Measurements from ENCODE around the gene SHROOM3.

The SHROOM3 gene

DNA sequence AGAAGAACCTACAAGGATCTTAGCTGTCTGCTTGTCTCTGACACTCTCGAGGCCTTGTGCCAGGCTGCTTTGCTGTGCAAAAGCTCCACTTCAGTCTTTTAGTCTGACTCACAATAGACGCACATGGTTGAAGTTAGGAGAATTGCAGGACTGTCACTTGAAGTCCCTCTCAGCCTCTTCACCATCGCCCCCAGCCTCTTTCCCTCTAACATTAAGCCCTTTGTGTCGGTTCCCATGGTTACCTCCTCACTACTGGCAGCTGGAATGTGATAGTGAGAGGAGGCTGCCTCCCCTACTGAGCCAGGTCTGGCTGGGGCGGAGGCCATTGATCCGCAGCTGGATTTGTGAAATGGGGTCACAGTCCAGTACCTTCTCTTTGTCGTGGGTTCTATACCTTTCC is 261.1 kb downstream of the SHROOM3 start:
- no peak for DNase-seq (ENCODE audit: low read depth)
- TF ChIP-seq, protein P1, sequence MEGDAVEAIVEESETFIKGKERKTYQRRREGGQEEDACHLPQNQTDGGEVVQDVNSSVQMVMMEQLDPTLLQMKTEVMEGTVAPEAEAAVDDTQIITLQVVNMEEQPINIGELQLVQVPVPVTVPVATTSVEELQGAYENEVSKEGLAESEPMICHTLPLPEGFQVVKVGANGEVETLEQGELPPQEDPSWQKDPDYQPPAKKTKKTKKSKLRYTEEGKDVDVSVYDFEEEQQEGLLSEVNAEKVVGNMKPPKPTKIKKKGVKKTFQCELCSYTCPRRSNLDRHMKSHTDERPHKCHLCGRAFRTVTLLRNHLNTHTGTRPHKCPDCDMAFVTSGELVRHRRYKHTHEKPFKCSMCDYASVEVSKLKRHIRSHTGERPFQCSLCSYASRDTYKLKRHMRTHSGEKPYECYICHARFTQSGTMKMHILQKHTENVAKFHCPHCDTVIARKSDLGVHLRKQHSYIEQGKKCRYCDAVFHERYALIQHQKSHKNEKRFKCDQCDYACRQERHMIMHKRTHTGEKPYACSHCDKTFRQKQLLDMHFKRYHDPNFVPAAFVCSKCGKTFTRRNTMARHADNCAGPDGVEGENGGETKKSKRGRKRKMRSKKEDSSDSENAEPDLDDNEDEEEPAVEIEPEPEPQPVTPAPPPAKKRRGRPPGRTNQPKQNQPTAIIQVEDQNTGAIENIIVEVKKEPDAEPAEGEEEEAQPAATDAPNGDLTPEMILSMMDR (IDR thresholded peaks at IDR 0.05; ENCODE audit: insufficient read depth, low read depth, low read length, missing control alignments): no peak
- H3K4me3 ChIP-seq (ENCODE audit: low read depth, low read length): no peak overlapping the region

DNA sequence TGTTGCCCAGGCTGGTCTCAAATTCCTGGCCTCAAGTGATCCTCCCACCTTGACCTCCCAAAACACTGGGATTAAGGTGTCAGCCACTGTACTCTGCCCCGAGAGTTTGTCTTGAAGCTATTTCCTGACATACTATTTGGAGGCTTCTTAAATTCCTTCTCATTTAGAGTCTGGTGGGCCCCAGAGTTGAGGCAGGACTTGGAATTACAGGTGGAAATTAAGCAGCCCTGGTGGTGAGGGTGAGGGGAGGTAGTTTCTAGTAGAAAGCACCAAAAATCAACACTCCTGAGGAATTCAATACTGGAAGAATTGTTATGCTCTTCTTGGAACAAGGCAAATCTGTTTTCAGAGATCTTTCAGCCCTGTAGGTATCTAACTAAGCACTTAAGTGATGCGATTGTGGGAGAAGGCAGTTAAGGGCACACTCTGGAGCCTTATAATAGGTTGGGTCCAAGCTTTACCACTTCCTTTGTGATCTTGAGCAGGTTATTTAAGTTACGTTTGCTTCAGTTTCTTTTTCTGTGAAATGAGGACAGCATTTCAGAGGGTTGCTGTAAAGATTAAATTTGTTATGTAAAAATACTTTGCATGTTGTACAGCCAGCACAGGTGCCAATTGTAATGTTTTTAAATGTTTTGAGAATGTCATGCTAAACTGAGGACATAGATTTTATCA is 262.2 kb downstream of the SHROOM3 start:
- H3K4me3 ChIP-seq (ENCODE audit: low read depth, low read length): peak overlapping the region; percentile 32; the same call in 1 of the 2 replicates
- peak; percentile 90 for DNase-seq (ENCODE audit: low read depth)
- TF ChIP-seq, protein P1 (IDR thresholded peaks at IDR 0.05; ENCODE audit: insufficient read depth, low read depth, low read length, missing control alignments): no peak

DNA sequence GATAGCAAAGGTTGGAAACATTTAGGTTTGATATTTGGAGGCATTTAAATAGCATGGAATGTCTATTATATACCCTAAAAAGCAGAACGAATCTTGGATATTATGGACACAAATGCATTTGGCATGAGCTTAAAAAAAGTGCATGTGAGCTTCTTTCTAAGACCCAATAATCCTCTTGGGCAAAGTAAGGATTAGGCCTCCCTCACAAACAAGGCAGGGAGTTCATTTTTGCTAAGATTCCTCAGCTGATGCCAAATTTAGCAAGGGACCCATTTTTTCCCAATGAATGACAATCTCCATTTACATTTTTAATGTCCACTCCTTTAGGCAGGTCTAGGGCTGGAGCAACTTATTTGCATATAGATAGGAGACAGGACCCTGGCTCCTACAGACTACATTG is 263.1 kb downstream of the SHROOM3 start:
- no peak overlapping the region for H3K4me3 ChIP-seq (ENCODE audit: low read depth, low read length)
- TF ChIP-seq, protein P1 (IDR thresholded peaks at IDR 0.05; ENCODE audit: insufficient read depth, low read depth, low read length, missing control alignments): no peak
- no peak for DNase-seq (ENCODE audit: low read depth)

DNA sequence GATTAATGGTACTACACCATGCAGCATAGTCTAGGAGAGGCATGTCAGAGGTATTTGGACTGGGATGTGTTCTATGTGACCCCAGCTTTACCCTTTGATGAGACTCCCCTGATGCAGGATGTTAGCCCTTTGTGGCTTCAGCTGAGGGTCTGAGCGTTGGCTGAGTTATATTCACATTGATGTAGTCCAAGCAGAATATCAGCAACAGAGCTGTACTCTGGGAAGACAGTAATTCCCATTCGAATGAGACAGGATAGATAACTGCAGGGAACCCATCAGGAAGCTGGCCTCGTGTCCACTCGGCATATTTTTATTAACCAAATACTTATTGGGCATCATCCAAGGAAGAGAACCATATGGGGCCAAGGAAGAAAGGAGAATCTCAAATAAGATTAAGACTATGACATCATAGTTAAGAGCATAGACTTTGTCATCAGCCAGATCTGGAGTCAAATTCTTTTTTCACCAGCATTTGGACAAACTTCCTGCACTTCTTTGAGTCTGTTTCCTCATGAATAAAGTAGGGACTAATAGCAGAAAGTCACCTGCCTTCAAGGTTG is 264.8 kb downstream of the SHROOM3 start:
- H3K4me3 ChIP-seq (ENCODE audit: low read depth, low read length): no peak overlapping the region
- TF ChIP-seq, protein P1 (IDR thresholded peaks at IDR 0.05; ENCODE audit: insufficient read depth, low read depth, low read length, missing control alignments): no peak
- no peak for DNase-seq (ENCODE audit: low read depth)

DNA sequence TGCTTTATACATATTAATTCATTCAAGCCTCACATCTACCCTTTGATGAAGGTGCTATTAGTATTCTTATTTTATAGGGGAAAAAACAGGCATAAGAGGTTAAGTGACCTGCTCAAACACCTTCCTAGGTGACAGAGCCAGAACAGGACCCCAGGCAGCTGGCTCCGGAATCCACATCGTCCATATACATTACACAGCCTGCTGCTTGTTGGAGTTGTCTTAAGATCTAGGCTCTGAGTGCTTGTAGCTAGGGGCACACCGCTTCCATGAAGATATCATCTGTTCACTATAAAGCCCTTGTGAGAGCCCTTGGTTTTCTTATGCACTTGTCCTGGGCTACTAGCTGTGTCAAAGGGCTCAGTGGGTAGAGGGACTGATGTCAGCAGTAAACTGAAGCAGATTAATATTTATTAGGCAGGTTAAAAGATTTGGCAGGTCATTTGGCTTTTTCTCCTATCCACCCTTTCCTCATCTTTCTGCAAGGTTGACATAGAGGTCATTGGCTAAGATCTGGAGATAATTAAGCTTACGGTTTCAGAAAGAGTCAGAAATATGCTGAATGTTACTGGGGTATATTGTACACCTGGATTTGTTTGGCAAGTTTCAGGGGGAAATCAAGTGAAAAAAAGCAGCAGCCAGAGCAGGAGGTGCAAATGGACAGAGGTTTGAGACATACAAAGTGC is 267.6 kb downstream of the SHROOM3 start:
- H3K4me3 ChIP-seq (ENCODE audit: low read depth, low read length): no peak overlapping the region
- TF ChIP-seq, protein P1 (IDR thresholded peaks at IDR 0.05; ENCODE audit: insufficient read depth, low read depth, low read length, missing control alignments): no peak

DNA sequence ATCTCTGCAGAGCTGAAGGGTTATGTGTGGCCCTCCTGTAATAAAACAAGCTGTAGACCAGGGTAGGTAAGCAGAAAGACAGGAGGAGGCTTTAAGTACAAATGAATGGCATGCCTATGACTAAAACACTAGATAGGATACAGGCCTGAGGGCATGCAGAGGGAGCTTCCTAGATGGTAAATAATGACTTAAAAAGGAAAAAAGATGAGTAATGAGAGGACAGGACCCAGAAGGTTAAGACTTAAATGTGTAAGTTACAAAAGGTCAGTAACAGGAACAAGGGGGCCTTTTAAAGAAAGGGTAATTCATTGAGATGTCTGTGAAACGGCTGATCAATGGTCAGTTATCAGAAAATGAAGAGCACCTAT is 268.1 kb downstream of the SHROOM3 start:
- H3K4me3 ChIP-seq (ENCODE audit: low read depth, low read length): no peak overlapping the region
- no peak for DNase-seq (ENCODE audit: low read depth)
- TF ChIP-seq, protein P1 (IDR thresholded peaks at IDR 0.05; ENCODE audit: insufficient read depth, low read depth, low read length, missing control alignments): no peak

More for the DNA sequence above, 267.6 kb downstream of the SHROOM3 start:
- DNase-seq (ENCODE audit: low read depth): no peak
